Upper lobe of right lung (tissue), 1 donor: ENCODE data around the gene ENGASE. TPM values are rescaled to one million over a fixed set of nuclear protein-coding genes. Genes with fewer than 3 reads are reported as not detected.

ENCODE experiments used
- ATAC-seq: fragments of 200-7000 bp; cut with Tn5 transposase; one replicate; pipeline ENCODE4 v1.9.1; 2020; ENCODE audit warnings: mild to moderate bottlenecking, moderate library complexity
- DNase-seq: peaks from one replicate; pipeline ENCODE4 v3.0.0-alpha.2; 2020
- H3K27ac ChIP-seq: fragments of 200-600 bp; one replicate; pipeline ENCODE4 v1.8.0; 2022
- H3K27me3 ChIP-seq: fragments of 200-600 bp; one replicate; pipeline ENCODE4 v1.8.0; 2022; ENCODE audit warnings: mild to moderate bottlenecking
- H3K36me3 ChIP-seq: fragments of 200-600 bp; one replicate; pipeline ENCODE4 v1.8.0; 2022
- H3K4me1 ChIP-seq: fragments of 200-600 bp; one replicate; pipeline ENCODE4 v1.8.0; 2022
- H3K4me3 ChIP-seq: fragments of 200-600 bp; one replicate; pipeline ENCODE4 v1.8.0; 2022; ENCODE audit warnings: mild to moderate bottlenecking
- H3K9me3 ChIP-seq: fragments of 200-600 bp; one replicate; pipeline ENCODE4 v1.8.0; 2022
- intact Hi-C: fragments of 100-400 bp; cut with DNase I; formaldehyde crosslinking; loops from one replicate; pipeline ENCODE4 v1.11.0; 2022
- total RNA-seq: library from RNA; stranded (reverse); fragmentation: NEBNext Ultra II Directional; extraction: Animal tissue kit (Norgen Biotek cat#: 25700); gene quantifications from one replicate; pipeline ENCODE4 v1.2.1, GENCODE V29; 2021
- TF ChIP-seq, protein P1 (sequence below): fragments of 200-600 bp; IDR thresholded peaks from one replicate; pipeline ENCODE4 v1.8.0; 2022; ENCODE audit warnings: antibody characterized with exemption
- donor health status: DM: no; HTN: yes; CAD: no; lungs with severe emphysema.

Gene ENGASE
- total RNA-seq, 1 donor from 2014 or later: 58.2 TPM

DNA sequence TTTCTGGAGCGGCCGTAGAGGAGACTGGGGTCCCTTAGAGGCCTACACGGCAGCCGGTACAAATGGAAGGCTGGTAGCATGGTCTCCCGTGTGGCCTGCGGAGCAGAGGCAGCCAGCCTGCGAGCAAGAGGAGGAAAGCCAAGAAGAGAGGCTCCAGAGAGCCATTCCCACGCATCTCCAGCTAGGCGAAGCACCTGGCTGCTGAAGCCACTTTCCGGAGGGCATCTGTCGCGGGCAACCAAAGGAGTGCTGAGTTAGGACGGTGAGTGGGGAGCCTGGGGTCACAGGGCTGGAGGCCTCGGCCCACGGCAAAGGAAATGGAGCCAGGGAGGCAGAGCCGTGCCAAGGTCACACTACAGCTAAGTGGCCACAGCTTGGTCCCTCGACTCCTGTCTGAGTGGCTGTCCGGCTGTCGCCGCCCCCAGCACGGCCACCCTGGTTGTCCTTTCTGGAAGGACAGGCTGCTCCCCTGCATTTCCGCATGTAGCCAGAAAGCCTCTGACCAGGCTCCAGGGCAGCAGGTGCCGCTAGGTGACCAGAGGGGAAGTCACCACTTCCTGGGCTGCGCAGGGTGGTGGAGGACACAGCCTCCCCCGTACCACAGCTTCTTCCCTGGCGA lies 33.7 kb downstream of the ENGASE start:
- no peak overlapping the region for H3K27ac ChIP-seq
- H3K36me3 ChIP-seq: no peaks in the 10 kb centered on the region
- ATAC-seq (no peak), DNase-seq (no peak)
- H3K4me1 ChIP-seq: no peaks in the 10 kb centered on the region
- no peak overlapping the region for H3K4me3 ChIP-seq
- intact Hi-C loops: no loop called here
- no peaks in the 10 kb centered on the region for H3K9me3 ChIP-seq
- H3K27me3 ChIP-seq: peaks cover 9% of the 10 kb centered on the region
- TF ChIP-seq, protein P1, sequence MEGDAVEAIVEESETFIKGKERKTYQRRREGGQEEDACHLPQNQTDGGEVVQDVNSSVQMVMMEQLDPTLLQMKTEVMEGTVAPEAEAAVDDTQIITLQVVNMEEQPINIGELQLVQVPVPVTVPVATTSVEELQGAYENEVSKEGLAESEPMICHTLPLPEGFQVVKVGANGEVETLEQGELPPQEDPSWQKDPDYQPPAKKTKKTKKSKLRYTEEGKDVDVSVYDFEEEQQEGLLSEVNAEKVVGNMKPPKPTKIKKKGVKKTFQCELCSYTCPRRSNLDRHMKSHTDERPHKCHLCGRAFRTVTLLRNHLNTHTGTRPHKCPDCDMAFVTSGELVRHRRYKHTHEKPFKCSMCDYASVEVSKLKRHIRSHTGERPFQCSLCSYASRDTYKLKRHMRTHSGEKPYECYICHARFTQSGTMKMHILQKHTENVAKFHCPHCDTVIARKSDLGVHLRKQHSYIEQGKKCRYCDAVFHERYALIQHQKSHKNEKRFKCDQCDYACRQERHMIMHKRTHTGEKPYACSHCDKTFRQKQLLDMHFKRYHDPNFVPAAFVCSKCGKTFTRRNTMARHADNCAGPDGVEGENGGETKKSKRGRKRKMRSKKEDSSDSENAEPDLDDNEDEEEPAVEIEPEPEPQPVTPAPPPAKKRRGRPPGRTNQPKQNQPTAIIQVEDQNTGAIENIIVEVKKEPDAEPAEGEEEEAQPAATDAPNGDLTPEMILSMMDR: no peak

DNA sequence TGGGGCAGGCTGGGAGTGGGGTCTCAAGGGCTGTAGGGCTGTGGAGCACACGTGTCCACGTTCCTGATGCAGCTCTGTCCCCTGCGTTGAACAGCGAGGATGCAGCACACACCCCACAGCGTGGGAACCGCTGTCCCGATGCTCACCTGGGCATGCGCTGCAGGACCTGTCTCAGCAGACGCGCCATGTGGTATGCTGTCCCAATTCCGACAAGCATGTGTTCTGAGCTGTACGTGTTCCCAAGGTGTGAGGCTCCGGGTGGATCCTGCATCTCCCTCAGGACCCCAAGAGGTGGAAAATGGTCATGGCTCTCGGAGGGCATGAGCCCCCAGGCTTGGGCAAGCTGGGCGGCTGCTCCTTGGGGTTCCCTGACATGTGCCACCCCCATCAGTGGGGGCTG lies 34.2 kb downstream of the ENGASE start:
- Histone ChIP-seq H3K4me3 (no peak overlapping the region), H3K36me3 (no peaks in the 10 kb centered on the region), H3K27me3 (peaks cover 3% of the 10 kb centered on the region), H3K9me3 (no peaks in the 10 kb centered on the region), H3K27ac (no peak overlapping the region), H3K4me1 (no peaks in the 10 kb centered on the region)
- TF ChIP-seq, protein P1: no peak
- DNase-seq: no peak
- no peak for ATAC-seq
- intact Hi-C loops: no loop called here

DNA sequence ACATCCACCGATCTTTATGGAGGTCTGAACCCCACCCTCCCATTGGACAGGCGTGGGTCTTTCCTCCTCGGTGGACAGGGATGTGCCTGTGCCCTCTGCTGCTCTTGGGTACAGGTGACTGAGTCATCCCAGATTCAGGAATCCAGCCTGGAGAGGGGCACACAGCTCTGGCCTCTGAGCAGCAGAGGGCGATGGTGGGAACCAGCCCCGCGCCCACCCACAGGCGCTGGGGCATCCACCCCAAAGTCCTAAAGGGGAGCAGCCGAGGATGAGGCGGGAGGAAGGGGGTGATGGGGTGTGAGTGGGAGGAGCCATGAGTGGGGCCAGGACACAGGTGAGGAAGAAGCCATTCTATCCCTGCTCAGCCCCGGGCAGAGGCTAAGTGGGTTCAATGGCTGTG lies 35.0 kb downstream of the ENGASE start:
- Histone ChIP-seq H3K36me3 (no peaks in the 10 kb centered on the region), H3K4me1 (peaks cover 4% of the 10 kb centered on the region), H3K4me3 (no peak overlapping the region), H3K27me3 (no peaks in the 10 kb centered on the region), H3K27ac (no peak overlapping the region), H3K9me3 (no peaks in the 10 kb centered on the region)
- ATAC-seq: no peak
- intact Hi-C loops: no loop called here
- DNase-seq: no peak
- TF ChIP-seq, protein P1: no peak

DNA sequence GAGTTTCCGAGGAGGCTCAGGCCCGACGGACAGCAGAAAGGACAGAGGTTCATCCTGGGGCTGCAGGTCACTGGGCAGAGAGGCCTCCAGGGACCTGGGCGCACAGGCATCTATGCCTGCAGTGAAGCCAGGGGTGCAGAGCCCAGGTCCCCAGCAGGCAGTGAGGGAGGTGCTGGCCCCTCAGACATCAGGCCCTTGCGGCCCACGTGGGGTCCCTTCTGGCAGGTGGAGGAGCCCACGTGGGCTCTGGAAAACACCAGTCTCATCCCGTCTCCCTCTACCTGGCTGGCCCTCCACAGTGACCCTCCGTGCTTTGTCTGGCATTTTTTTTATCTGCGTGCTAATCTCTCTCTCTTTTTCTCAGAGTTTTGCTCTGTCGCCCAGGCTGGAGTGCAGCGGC lies 36.5 kb downstream of the ENGASE start:
- H3K27me3 ChIP-seq: no peaks in the 10 kb centered on the region

DNA sequence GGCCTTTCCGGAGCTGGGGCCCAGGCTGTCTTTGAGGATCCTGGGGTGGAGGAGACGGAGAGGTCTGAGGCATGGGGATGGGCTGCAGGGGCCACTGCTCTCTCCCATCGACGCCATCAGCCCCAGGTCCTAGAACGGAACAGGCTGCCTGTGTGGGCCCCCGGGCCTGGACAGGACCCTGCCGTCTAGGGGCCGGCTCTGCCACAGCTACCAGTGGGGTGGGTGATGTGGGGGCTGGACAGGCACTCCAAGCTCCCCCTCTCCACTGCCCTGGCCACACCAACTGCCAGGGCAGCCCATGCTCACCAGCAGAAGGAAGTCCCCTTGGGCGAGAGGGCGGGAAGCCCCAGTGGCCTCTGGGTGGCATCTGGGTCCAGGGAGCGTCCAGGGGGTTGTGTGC lies 37.8 kb downstream of the ENGASE start:
- DNase-seq (no peak), ATAC-seq (no peak)
- intact Hi-C loops: no loop called here
- H3K4me1 ChIP-seq: peaks cover 10% of the 10 kb centered on the region
- TF ChIP-seq, protein P1: no peak
- H3K4me3 ChIP-seq: no peak overlapping the region
- no peaks in the 10 kb centered on the region for H3K27me3 ChIP-seq
- H3K27ac ChIP-seq: no peak overlapping the region
- H3K36me3 ChIP-seq: no peaks in the 10 kb centered on the region
- H3K9me3 ChIP-seq: no peaks in the 10 kb centered on the region

More for the DNA sequence above, 36.5 kb downstream of the ENGASE start:
- no peaks in the 10 kb centered on the region for H3K9me3 ChIP-seq
- intact Hi-C loops: no loop called here
- ATAC-seq: no peak
- H3K36me3 ChIP-seq: no peaks in the 10 kb centered on the region
- DNase-seq: no peak
- no peak overlapping the region for H3K27ac ChIP-seq
- H3K4me3 ChIP-seq: no peak overlapping the region
- TF ChIP-seq, protein P1: no peak
- H3K4me1 ChIP-seq: peaks cover 10% of the 10 kb centered on the region
